DMS 273 treated with DMSO at 0.1 percent for 48 hours (cell line): ENCODE measurements around the gene SEMA3D.
"Not testable (repeated sequence)": the region's sequence is repeated elsewhere in the genome, so short reads cannot be mapped to it uniquely, and the experiment has no call there.

Experiments used
- DNase-seq: peaks from one replicate; lab custom pipeline; 2025; lab: John Stamatoyannopoulos, UW

Gene SEMA3D

DNA sequence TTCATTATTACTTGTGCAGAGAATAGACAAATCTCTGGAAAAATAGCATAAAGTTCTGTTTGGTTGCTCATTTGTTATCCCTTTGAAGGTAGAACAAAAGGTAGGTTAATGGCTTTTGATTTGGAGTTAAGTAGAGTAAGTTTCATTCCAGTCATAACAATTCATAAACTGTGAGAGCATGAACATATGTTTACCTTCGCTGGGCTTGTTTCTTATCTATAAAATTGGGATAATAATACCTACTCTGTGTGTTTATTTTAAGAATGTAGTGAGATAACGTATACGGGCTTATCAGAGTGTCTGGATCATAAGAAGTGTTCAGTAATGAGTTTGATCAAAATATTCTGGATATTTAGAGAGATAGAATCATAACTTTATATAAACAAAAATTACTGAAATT is 155.4 kb downstream of the SEMA3D start:
- DNase-seq: no peak

DNA sequence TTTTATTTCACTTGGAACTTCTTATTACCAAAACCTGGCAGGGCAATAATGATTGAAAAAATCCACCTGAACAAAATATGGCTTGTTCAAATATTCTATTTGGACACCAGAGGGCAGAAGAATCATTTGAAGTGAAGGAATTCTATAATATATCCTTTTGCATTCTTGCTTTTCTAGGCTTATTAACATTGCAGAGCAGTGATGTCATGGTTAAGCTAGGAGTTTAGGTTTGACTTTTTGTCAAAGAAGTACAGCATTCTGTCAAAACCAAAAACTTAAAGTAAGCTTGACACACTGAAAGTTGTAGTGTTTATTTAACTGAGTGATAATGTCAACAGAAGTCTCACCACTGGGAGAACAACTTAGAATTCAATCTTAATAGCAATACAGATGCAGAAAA is 156.0 kb downstream of the SEMA3D start:
- no peak for DNase-seq

DNA sequence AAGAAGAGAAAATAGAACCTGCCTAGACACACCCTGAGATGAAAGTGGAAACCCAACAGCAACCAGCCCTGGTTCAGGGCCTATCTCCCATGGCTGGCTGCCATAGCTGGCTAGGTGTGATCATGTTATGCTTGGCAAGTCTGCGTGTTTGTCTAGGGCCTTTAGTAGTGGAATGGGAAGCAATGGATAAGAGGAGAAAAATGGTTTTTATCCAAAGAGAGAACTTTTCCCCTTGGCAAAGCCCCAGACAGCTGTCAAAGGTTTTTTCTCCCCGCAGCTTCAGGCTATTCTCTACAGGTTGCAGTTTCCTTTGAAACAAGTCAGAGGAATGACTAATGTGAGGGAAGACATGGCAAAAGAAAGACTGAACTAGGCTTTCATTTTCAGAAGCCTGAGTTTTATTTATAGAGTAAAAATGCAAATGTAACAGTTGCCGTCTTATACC is 161.5 kb downstream of the SEMA3D start:
- no peak for DNase-seq

DNA sequence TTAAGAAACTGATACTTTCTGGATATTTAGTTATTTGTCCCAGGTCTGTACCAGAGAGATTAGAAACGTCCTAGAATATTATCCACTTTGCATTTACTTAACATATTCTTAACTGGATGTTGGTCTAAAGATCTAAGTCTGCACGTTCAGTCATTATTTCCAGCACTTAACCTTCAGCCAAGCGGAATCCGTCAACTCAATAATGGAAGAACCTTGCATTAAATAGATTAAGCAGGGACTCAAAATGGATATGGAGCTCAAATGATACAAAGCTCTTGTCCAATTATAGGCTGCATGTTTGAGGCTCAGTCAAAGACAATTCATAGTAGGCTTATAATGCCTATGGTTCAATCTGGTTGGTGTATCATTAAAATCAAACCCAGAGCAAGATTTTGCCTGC is 162.9 kb downstream of the SEMA3D start:
- no peak for DNase-seq

DNA sequence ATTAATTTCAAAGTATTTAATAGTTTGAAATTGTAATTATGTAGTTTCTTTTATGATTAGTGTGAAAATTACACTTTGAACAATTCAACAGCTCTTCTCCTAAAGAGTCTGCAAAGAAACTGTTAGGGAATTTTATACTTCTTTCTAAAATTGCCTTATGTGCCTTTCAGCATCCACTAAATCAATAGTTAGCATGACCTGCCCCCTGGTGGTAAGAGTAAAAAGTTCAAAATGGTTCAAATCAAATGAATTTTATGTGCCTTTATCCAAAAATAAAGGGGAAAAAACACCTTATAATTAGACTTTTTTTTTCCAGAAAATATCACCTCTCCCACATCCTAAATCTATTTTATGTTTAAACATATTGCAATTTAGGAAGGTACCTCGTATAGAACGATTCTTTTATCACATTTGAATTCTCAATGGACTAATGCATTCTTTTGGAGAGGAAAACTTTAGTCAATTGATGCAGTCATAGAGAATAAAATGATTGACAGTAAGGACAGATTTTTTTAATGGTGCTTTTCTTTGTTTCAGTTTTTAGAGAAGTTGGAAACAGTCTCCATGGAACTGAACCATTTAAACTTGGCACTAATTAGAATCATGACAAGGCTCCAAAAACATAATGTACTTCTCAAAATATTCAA is 163.7 kb downstream of the SEMA3D start:
- peak; percentile 52 for DNase-seq

DNA sequence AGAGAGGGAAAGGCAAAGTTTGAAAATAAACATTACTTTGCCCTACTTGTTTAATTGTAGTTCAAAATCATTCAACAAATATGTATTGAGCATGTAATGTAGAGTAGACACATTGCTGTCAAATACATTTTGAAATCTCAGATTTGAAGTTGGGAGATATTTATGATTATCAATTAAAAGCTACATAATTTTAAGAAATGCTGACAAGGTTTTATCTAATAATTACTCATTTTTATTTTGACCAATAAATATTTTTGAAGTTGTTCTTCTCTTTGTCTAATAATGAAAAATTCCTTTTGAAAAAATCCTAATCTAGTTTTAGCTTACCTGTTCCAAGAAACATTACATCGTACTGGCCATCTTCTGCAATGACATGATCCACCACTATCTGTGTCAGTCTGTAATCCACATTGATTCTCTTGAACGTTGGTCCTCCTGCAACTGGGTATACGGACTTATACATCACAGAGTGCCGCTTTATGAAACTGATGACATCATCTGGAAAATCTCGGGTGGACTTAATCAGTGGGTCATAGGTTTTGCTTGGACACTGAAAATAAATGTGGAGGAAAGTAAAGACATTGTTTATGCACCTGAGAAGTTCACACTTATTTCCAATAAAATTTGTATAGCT is 164.7 kb downstream of the SEMA3D start:
- no peak for DNase-seq

DNA sequence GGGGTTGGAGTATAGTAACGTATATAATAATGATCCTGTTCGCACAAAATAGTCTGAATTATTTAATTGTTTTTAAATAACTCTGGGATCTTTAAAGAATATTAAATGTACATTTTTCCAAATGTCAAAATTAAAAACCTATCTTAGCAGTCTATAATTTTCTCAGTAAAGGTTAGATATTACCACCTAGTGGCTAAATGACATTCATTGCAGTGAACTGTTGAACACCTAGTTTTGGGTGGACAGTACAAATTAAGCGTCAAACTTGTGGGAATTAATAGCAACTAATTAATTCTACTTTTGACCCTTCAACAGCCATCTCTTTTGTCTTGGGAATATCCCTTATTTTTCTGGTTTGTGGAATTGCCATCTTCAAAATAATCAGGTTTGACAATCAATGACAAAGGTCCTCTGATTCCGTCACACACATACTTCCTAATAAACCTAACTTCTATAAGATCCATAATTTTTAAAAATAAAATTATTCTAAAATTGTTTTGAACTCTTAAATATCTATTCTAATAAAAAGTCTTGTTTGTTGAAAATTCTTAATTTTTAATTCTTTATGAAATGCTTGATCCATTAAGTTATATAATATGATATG is 165.7 kb downstream of the SEMA3D start:
- peak; percentile 19 for DNase-seq

DNA sequence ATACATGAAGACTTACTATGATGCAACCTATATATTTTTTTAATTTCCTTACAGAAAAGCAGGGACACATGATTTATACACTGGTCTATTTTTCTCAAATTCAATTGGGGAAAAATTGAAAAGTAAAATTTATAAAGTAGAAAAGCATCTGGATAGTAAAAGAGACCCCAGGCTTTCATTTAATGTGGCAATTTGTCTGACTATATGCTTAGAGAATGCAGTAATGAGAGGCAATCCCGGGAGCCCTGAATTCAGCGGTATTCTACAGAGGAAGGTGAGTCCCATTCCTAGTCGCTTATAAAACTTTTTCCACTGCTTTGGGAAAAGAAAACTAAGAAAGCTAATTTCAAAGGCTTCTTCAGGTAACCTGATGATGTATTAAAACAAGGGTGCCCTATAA is 167.1 kb downstream of the SEMA3D start:
- no peak for DNase-seq

DNA sequence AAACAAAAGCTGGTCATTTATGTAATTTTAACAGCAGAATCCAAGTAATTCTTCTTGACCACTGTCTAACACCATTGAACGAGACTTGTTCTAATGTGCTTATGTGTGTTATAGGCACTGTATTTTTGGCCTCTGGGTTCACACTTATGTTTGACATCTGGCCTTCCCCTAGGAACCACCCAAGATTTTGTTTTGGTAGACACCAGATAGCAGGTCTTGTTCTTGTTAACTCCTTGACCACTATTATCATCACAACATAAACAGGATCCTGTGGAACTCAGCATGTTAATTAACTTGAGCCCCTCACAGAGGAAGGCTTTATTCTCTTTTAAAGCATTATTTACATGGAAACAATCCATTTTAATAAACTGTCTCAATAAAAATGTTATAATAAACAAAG is 167.7 kb downstream of the SEMA3D start:
- no peak for DNase-seq

DNA sequence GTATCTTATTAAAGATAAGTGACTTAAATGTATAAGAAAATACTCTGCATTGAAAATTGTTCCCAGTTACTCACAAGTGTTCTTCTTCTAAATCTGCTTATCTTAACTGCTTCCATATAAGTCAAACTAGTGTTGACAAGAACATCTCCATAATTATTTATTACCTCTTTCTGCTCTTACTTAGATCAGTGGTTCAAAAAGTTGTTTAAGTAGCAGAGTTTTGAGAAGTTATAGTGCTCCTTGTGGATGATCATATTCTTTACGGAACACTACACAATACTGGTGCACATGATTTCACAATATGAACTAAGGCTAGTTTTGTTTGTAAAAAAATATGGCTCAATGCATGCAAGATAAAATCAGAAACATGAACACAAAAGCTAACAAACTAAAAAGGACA is 168.4 kb downstream of the SEMA3D start:
- DNase-seq: no peak

DNA sequence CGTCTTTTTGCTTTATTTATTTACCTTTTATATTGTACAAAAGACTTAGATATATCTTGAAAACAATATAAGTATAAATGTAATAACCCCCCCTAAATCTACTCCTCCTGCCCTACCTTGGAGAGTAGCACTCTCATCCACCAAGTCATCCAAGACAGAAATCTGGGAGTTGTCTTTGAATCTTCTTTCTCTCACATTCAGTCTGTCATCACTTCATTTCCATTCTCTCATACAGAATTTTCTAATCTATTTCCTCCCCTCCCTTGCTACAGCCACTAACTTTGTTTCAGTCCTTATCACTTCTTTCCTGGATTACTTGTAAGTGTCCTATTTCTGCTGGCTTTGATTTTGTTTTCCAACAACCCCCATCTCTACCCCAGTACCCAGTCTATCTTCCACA is 170.6 kb downstream of the SEMA3D start:
- DNase-seq: no peak

DNA sequence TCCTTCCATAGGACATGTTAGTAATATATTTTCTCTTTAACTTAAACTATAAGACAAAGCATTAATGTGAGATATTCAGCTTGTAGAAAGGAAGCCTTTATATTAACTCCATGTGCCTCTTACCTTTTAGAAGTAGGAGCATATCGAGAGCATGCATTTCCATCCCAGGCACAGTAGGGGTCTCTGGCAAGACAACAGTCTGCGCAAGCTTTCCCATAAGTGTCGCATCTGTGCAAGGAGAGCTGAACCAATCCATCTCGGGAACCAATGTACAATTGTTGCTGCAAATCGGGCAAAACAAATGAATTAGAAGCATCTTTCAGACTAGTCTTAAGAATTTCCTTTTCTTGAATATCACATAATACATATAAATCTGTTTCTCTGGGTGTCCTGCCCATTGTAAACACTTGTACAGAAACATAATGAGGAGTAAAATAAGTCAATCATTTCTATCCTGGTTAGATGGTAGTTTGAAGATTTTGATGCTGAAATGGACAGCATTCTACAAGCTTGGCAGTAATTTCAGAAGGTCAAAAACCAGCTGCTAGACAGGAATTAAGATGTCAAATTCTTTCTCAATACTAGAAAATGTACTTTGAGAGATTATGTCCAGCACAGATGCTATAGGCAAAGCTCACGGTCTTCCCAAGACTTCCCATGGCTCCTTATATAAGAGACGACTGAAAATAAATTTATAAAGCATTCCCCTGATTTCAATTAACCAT is 171.8 kb downstream of the SEMA3D start:
- no peak for DNase-seq

DNA sequence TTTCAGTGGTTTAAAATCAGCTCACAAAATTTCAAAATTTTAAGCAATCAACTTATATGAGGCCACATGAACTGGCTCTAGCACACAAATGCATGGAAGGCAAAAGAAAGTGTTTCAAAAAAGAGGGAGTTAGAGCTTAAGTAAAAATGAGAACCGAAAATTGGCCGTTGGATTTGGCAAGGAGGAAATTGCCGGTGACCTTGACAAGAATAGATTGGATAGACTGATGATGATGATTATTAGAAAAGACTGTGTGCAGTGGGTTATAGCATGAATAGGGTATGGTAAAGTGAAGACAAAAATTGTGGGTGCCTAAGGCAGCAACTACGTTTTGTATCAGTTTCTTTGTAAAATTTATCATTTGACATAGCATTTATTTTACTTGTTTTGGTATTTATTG is 175.7 kb downstream of the SEMA3D start:
- DNase-seq: no peak

DNA sequence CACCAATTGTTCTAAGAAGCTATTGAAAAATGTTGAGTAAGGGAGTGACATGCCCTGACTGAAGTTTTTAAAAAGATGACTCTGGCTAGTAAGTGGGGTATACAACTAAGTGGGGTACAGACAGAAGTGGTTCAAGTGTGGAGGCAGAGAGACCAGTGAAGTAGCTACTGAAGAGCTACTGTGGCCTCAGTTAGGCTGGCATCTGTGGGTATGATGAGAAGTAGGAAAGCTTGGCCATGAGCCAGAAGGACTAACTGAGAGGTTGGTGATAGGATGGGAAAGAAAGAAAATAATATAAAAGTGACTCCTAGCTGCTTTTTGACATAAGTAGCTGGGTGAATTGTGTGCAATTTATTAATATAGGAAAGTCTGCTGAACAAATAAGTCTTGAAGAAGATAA is 176.6 kb downstream of the SEMA3D start:
- DNase-seq: peak; percentile 41

DNA sequence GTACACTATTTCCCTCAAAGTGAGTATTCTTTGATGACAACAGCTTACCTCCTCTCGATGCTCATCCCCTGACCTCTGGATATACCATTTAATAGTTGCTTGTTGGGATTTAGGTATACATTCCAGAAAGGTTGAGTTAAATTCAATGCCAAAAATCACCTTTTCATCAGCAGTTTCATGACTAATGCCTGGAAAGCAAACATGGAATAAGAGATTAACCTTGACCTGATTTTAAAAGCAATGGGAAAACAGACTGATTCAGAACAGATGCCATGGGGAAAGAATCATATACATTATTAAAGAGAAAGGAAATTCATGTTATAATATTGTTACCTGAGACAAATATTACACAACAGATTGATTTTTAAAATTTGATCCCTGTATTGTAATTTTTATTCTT is 180.1 kb downstream of the SEMA3D start:
- DNase-seq: no peak

DNA sequence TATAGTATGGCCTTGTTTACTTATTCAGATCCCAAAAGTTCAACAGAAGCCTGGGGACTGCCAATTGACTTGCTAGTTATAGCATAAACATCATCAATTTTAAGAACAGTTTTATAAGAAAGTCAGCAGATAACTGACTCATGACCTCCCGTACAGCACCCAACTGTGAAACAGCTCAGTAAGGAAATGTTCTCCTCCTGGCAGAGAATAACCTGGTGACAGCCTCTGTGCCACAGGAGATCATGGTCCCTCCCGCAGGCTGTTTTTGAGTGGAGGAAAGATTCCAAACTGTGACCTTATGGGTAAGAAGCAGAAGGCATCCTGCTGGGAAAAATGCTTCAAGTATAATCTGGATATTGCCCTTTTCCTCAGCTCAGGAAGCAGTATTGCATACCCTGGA is 182.5 kb downstream of the SEMA3D start:
- DNase-seq: no peak

DNA sequence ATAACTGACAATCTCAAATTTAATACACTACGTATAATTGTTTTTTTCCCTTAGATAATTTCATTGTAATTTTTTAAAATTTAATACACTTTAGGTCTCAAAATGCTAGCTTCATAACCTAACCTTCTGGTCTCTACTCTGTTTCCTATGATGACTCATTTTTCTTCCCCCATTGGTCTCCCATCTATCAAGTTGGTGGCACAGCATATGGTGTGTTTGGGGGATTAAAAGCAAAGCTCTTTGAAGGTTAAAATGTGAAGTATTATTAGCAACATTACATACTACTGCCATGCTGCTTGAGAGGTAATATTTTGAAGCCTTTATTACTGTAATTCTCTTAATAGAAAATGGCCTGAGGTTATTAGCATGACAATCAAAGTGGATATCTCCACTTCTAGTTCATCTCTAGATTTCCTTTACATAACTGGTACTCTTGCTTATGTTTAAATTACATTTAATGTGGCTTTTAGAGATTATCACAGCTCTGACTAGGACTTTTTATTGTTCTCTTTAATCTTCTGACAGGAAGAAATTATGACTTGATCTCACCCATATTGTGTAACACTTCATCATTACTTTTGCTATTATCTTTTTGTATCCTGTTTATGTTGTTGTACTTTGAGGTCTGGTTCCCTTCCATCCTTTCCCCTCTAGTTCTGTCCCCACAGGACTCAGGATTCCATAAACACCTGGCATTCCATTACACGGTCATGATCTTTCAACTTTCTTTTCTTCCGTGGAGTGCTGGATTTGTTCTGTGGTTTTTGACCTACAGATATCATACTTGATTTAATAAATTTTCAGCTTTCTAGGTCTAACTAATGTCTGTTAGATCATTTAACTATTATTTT is 185.1 kb downstream of the SEMA3D start:
- DNase-seq: peak; percentile 96

DNA sequence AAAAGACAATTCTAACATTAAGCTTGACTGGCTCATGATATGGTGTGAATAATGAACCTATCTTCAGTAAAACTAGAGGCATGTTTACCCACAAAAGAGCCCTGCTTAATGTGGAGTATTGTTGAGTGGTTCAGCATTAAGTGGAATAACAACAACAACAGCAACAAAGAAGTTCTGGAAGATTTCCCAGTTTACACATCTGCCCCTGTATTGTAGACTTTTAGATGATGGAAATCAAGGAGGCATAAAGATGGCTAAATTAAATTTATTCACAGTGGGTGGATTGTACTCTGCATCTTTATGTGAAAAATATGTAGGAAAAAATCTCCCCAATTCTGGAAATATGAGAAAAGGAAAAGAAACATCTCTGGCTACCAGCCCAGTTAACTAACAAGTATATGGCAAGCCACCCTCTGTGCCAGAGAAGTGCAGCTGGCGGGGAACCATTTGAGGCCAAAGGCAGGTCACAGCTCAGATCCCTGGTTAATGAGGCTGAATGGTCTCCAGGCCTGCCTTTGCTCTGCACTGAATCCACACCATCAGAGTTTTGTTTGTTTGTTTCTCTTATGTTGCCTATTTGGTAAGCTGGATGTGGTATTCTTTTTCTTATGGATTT is 186.0 kb downstream of the SEMA3D start:
- DNase-seq: peak; percentile 94

DNA sequence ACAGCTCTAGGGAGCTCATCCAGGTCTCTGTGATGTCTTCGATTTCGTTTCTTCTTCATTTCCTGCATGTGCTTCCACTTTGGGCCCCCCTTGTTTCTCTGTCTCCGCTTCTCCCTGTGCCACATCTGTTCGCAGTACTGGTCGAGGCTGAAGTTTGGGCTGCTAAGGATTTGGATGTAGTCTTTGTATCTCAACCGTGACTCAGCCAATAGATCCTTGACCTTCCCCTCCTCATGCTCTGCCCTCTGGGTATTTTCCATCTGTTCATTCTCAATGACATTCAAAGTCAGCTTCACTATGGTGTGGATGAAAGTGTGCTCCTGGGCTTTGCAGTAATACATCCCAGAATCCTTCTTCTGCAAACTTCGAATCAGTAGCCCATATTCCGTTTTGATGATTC is 187.4 kb downstream of the SEMA3D start:
- peak; percentile 94 for DNase-seq

DNA sequence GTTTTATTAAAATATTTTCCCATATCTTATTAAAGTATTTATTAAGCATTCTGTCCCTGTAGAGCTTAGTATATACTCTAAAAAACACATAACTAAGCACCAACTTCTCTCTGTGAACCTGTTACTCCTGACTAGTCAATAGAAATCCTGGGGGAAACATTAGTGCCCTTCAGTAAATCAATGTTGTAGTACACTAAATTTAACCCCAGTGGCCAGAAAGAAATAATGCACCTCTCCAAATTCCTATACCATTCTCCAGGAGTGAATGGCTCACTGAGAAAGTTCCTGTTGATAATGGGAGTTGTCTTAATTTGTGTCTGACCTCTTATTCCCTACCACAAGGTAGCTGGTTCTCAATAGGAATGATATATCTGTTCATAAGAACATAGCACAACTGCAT is 188.2 kb downstream of the SEMA3D start:
- DNase-seq: peak; percentile 58

DNA sequence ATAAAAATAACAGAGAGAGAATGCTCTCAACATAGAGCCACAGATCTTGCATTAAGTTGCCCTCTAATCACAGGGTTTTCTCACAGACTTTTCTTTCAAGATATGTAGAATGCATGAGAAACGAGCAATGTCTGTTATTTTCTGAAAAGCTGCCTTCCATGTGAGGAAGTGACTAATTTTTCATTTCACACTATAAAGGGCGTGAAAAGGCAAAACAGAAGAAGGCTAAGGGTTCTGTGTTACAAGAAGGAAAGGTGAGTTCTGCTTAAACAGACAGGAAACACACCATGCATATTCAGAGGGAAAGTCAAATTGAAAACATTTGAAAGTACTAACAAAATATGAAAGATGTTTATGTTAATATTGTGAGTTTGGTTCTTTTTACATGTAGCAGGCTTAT is 189.2 kb downstream of the SEMA3D start:
- DNase-seq: no peak

DNA sequence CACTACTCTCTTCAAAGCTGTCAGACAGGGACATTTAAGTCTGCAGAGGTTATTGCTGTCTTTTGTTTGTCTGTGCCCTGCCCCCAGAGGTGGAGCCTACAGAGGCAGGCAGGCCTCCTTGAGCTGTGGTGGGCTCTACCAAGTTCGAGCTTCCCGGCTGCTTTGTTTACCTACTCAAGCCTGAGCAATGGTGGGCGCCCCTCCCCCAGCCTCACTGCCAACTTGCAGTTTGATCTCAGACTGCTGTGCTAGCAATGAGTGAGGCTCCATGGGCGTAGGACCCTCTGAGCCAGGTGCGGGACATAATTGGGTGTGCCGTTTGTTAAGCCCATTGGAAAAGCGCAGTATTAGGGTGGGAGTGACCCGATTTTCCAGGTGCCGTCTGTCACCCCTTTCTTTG is 193.9 kb downstream of the SEMA3D start:
- not testable (repeated sequence) for DNase-seq
